Cardiac muscle cell (in vitro differentiated cells and primary cell): ENCODE measurements around the gene SMARCA1. TPM values are rescaled to one million over a fixed set of nuclear protein-coding genes. Genes with fewer than 3 reads are reported as not detected.

Source experiments
- DNase-seq, 2 donors: peaks; one replicate each; pipeline versions ENCODE4 v3.0.0 to v3.0.0-alpha.2; 2010 to 2017; ENCODE audit warnings: low read depth in 1 of 2, low spot score in 1 of 2
- H3K27ac ChIP-seq: fragments of 200-600 bp; sonication (generic); 2 replicates; pipeline ENCODE4 v1.5.1; 2016
- H3K27me3 ChIP-seq: fragments of 200-600 bp; sonication (generic); 2 replicates; pipeline ENCODE4 v1.6.0; 2016; ENCODE audit warnings: control low read depth
- H3K36me3 ChIP-seq: fragments of 200-600 bp; sonication (generic); 2 replicates; pipeline ENCODE4 v1.5.1; 2016; ENCODE audit warnings: control low read depth
- H3K4me1 ChIP-seq: fragments of 200-600 bp; sonication (generic); 2 replicates; pipeline ENCODE4 v1.8.1; 2017; ENCODE audit warnings: low read depth, mild to moderate bottlenecking, mixed run types
- H3K4me3 ChIP-seq: fragments of 200-600 bp; sonication (generic); 2 replicates; pipeline ENCODE4 v1.5.1; 2016; ENCODE audit warnings: mild to moderate bottlenecking
- H3K9me3 ChIP-seq: fragments of 200-600 bp; sonication (generic); 2 replicates; pipeline ENCODE4 v1.5.1; 2017; ENCODE audit warnings: low read depth, mild to moderate bottlenecking, control low read depth
- CTCF ChIP-seq: IDR thresholded peaks from 2 replicates; pipeline ENCODE4 v1.5.1; 2012; ENCODE audit warnings: low read depth, mild to moderate bottlenecking, low read length
- polyA plus RNA-seq: library from polyadenylated mRNA; unstranded; fragments of >200 nt; fragmentation: Nextera tagmentation; extraction: Ambion mirVana; gene quantifications from 2 replicates; pipeline ENCODE4 v1.2.1, GENCODE V29; 2016
- total RNA-seq: library from RNA; depleted of rRNA; stranded (reverse); fragments of >200 nt; gene quantifications from 2 replicates; pipeline ENCODE4 v1.2.3, GENCODE V29; 2016

SMARCA1 gene
- total and polyA plus RNA-seq, 2 experiments from 2014 or later, result 83.6 to 142 TPM

GRCh38 chrX:129449148-129449547, 74.1 kb downstream of the SMARCA1 start:
- no peak for DNase-seq
- H3K4me1 ChIP-seq, result no peaks in the 10 kb centered on the region
- H3K4me3 ChIP-seq, result no peak overlapping the region
- no peak overlapping the region for H3K27ac ChIP-seq
- no peak for TF ChIP-seq CTCF
- H3K36me3 ChIP-seq, result no peaks in the 10 kb centered on the region
- no peaks in the 10 kb centered on the region for H3K9me3 ChIP-seq
- no peaks in the 10 kb centered on the region for H3K27me3 ChIP-seq

GRCh38 chrX:129445436-129445835, 77.9 kb downstream of the SMARCA1 start:
- H3K9me3 ChIP-seq, result no peaks in the 10 kb centered on the region
- no peak for DNase-seq
- H3K4me1 ChIP-seq, result no peaks in the 10 kb centered on the region
- H3K36me3 ChIP-seq, result no peaks in the 10 kb centered on the region
- no peak overlapping the region for H3K27ac ChIP-seq
- TF ChIP-seq CTCF, result no peak
- H3K27me3 ChIP-seq, result no peaks in the 10 kb centered on the region
- H3K4me3 ChIP-seq, result no peak overlapping the region

- peak overlapping the region; percentile 54 for H3K27ac ChIP-seq
- DNase-seq, result no peak
- no peak for TF ChIP-seq CTCF
- H3K36me3 ChIP-seq, result no peaks in the 10 kb centered on the region
- H3K9me3 ChIP-seq, result no peaks in the 10 kb centered on the region
- no peak overlapping the region for H3K4me3 ChIP-seq
- no peaks in the 10 kb centered on the region for H3K4me1 ChIP-seq
- H3K27me3 ChIP-seq, result no peaks in the 10 kb centered on the region
Observed at GRCh38 chrX:129433945-129434344, 89.3 kb downstream of the SMARCA1 start.

- Histone ChIP-seq H3K36me3 (no peaks in the 10 kb centered on the region), H3K9me3 (no peaks in the 10 kb centered on the region), H3K27ac (no peak overlapping the region), H3K4me1 (no peaks in the 10 kb centered on the region), H3K4me3 (no peak overlapping the region), H3K27me3 (no peaks in the 10 kb centered on the region)
- no peak for TF ChIP-seq CTCF
- no peak for DNase-seq
Observed at GRCh38 chrX:129433461-129433860, 89.8 kb downstream of the SMARCA1 start.

- TF ChIP-seq CTCF, result no peak
- H3K4me3 ChIP-seq, result no peak overlapping the region
- H3K4me1 ChIP-seq, result no peaks in the 10 kb centered on the region
- no peak overlapping the region for H3K27ac ChIP-seq
- no peaks in the 10 kb centered on the region for H3K36me3 ChIP-seq
- no peaks in the 10 kb centered on the region for H3K9me3 ChIP-seq
- no peaks in the 10 kb centered on the region for H3K27me3 ChIP-seq
- DNase-seq, result no peak
Observed at GRCh38 chrX:129427267-129427666, 96.0 kb downstream of the SMARCA1 start.

GRCh38 chrX:129423191-129423590, 100.1 kb downstream of the SMARCA1 start:
- Histone ChIP-seq H3K4me1 (no peaks in the 10 kb centered on the region), H3K36me3 (no peaks in the 10 kb centered on the region), H3K9me3 (no peaks in the 10 kb centered on the region), H3K4me3 (no peak overlapping the region), H3K27me3 (no peaks in the 10 kb centered on the region), H3K27ac (no peak overlapping the region)
- no peak for DNase-seq
- TF ChIP-seq CTCF, result no peak
